Right cardiac atrium (tissue), 5 donors: ENCODE measurements around the gene PPT2. TPM values are rescaled to one million over a fixed set of nuclear protein-coding genes. Genes with fewer than 3 reads are reported as not detected.

Source experiments
- ATAC-seq, 2 donors: fragments of 200-7000 bp; cut with Tn5 transposase; one replicate each; pipeline versions ENCODE4 v1.8.0 to v1.9.1; 2020; ENCODE audit warnings: moderate library complexity in 2 of 2, mild to moderate bottlenecking in 1 of 2
- DNase-seq, 3 donors: peaks; one replicate each; pipeline ENCODE4 v3.0.0-alpha.2; 2020
- H3K27ac ChIP-seq: one replicate; pipeline ENCODE4 v1.5.1; 2013; ENCODE audit warnings: mild to moderate bottlenecking, low read length, control low read depth, moderate library complexity
- H3K27me3 ChIP-seq: one replicate; pipeline ENCODE4 v1.6.1; 2013; ENCODE audit not compliant: control insufficient read depth, insufficient read depth
- H3K4me1 ChIP-seq: one replicate; pipeline ENCODE4 v1.6.1; 2013; ENCODE audit warnings: low read length; ENCODE audit not compliant: control insufficient read depth, insufficient read depth
- H3K4me3 ChIP-seq: one replicate; pipeline ENCODE4 v1.5.1; 2013; ENCODE audit warnings: low read length, control low read depth
- H3K9me3 ChIP-seq: one replicate; pipeline ENCODE4 v1.6.1; 2013; ENCODE audit warnings: low read length; ENCODE audit not compliant: control insufficient read depth
- WGBS: extraction: QIAGEN DNeasy Blood & Tissue Kit; methylation state at CpG from one replicate; pipeline ENCODE4 v1.1.7; 2013; 5-methylcytosine and 5-hydroxymethylcytosine counted together
- intact Hi-C, 4 donors: fragments of 100-400 bp; cut with DNase I; formaldehyde crosslinking; loops; one replicate each; pipeline versions ENCODE4 v1.11.0 to v1.14.0; 2022 to 2023
- polyA plus RNA-seq: library from polyadenylated mRNA; stranded (reverse); fragments of 200-250 nt; gene quantifications from one replicate; pipeline ENCODE4 v1.2.3, GENCODE V29; 2013
- total RNA-seq, 4 donors: library from RNA; stranded (reverse); fragmentation: NEBNext Ultra II Directional; extraction: Animal tissue kit (Norgen Biotek cat#: 25700); gene quantifications; one replicate each; pipeline ENCODE4 v1.2.1, GENCODE V29; 2021
- donor health status: healthy with polysubstance abuse.
- donor health status: DM: no; HTN: yes; CAD: no.
- donor health status: DM: no; HTN: no; CAD: no.
- donor health status: DM: no; HTN: yes; CAD: no; lungs with severe emphysema.
- donor health status: DM: yes; HTN: yes; CAD: no.

The PPT2 gene
- total and polyA plus RNA-seq, 5 donors: 22.4 to 30.5 (median 30.0) TPM

DNA sequence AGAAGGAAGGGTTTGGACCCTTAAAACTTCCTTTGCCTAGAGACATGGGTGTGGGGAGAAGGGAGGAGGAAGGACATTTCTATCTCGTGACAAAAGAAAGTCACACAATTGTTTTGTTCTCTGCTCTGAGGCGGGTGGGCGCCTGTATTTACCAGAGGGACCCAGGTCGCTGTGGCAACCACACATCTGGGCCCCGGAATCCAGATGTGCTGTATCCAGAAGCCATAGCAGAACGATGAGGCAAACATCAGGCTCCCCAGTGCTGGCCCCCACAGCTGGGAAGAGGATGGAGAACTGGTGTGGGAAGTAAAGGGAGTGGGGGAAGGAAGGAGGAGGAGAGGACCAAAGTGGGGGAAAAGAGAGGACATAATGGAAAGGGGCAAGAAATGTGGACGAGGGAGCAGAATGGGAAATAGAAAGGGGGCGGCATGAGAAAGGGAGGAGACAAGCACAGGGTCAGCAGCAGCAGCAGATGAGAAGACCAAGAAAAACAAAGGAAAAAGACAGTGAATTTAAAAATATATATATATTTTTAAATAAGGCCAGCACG lies 41.4 kb upstream of the PPT2 start:
- intact Hi-C loops: no loop called here

GRCh38 chr6:32113386-32114352 lies 40.3 kb upstream of the PPT2 start:
- 45% methylated on average over 9 of the region's 9 CpGs for WGBS
- ATAC-seq (peak; percentile 84), DNase-seq (peak; percentile 93 to 96 (median 95))
- Histone ChIP-seq H3K27ac (peak overlapping the region; percentile 21), H3K9me3 (no peaks in the 10 kb centered on the region), H3K4me3 (no peak overlapping the region), H3K4me1 (peaks cover 24% of the 10 kb centered on the region), H3K27me3 (no peaks in the 10 kb centered on the region)
- intact Hi-C loops: no loop called here

More for the DNA sequence above, 41.4 kb upstream of the PPT2 start:
- Histone ChIP-seq H3K4me3 (no peak overlapping the region), H3K27ac (peak overlapping the region; percentile 61), H3K9me3 (no peaks in the 10 kb centered on the region), H3K4me1 (peaks cover 29% of the 10 kb centered on the region), H3K27me3 (no peaks in the 10 kb centered on the region)
- ATAC-seq (no peak), DNase-seq (peak; percentile 71 to 81 (median 81))
- 39% methylated on average over 9 of the region's 9 CpGs for WGBS

DNA sequence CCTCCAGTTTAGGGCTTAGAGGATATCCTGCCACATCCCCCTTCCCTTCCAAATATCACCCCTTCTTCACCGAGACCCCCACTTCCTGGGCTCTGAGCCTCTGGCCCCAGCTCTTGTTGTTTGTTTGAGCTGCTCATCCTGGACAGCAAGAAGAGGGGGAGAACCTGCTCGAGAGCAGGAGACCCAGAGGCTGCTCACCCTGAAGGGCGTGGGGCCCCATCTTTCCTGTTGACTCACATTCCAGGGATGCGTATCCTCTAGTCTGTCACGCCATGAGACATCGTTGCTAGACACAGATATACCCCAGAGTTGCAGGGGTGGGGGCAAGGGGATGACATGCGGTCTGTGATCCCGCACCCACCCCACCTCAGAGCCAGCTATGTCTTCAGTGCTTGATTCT lies 39.1 kb upstream of the PPT2 start:
- no peak overlapping the region for H3K4me3 ChIP-seq
- WGBS: 66% methylated on average over 8 of the region's 8 CpGs
- ATAC-seq: no peak
- peak in 1 of 3 donors; percentile 53 for DNase-seq
- intact Hi-C loops: no loop called here
- H3K9me3 ChIP-seq: no peaks in the 10 kb centered on the region
- peaks cover 24% of the 10 kb centered on the region for H3K4me1 ChIP-seq
- H3K27me3 ChIP-seq: no peaks in the 10 kb centered on the region
- H3K27ac ChIP-seq: peak overlapping the region; percentile 49

DNA sequence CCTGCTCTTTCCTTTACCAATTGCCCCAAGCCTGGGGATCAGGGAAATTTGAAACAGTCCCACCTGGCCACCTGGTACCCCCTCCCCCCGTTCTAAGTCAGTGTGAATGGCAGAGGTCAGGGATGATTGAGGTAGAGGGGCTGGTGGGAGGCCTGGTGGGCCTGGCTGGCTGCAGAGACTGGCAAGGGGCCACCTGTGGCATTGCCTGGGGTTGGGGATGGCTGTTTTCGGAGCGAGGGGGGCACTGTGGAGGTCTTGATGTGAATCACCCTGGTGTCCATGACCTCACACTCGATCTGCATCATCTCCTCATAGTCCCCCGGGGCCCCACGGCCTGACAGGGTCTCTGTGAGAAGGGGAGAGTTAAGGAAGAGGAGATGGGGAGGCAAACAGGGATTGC lies 38.3 kb upstream of the PPT2 start:
- 82% methylated on average over 6 of the region's 6 CpGs for WGBS
- Histone ChIP-seq H3K27me3 (no peaks in the 10 kb centered on the region), H3K4me3 (no peak overlapping the region), H3K9me3 (no peaks in the 10 kb centered on the region), H3K4me1 (peaks cover 22% of the 10 kb centered on the region), H3K27ac (no peak overlapping the region)
- no peak for ATAC-seq
- intact Hi-C loops: no loop called here
- peak in 1 of 3 donors; percentile 52 for DNase-seq

GRCh38 chr6:32116674-32117073 lies 37.3 kb upstream of the PPT2 start:
- Histone ChIP-seq H3K9me3 (no peaks in the 10 kb centered on the region), H3K27ac (no peak overlapping the region), H3K4me3 (no peak overlapping the region), H3K27me3 (no peaks in the 10 kb centered on the region), H3K4me1 (peaks cover 13% of the 10 kb centered on the region)
- intact Hi-C loops: no loop called here
- ATAC-seq: no peak
- no peak for DNase-seq
- 80% methylated on average over 7 of the region's 7 CpGs for WGBS

DNA sequence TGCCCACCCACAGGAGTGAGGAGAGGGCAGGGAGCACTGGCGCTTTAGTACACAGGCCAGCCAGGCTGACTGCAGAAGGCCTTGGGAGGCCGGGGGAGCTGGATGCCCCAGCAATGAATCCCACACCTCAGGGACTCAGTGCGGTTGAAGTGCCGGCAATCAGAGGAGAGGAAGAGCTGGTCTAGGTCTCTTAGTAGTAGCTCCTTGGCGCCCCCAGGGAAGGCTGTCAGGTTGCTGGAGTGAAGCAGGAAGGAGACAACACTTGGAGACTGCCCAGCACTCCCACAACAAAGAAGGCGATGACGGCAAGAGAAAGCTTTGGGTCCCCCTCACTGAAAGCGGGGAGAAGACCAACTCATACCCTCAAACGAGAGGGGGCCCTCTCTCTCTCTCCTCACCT lies 36.5 kb upstream of the PPT2 start:
- intact Hi-C loops: no loop called here
- Histone ChIP-seq H3K4me1 (peaks cover 9% of the 10 kb centered on the region), H3K27ac (no peak overlapping the region), H3K4me3 (no peak overlapping the region), H3K27me3 (no peaks in the 10 kb centered on the region), H3K9me3 (no peaks in the 10 kb centered on the region)
- ATAC-seq (no peak), DNase-seq (peak in 1 of 3 donors; percentile 47)
- 79% methylated on average over 9 of the region's 9 CpGs for WGBS

DNA sequence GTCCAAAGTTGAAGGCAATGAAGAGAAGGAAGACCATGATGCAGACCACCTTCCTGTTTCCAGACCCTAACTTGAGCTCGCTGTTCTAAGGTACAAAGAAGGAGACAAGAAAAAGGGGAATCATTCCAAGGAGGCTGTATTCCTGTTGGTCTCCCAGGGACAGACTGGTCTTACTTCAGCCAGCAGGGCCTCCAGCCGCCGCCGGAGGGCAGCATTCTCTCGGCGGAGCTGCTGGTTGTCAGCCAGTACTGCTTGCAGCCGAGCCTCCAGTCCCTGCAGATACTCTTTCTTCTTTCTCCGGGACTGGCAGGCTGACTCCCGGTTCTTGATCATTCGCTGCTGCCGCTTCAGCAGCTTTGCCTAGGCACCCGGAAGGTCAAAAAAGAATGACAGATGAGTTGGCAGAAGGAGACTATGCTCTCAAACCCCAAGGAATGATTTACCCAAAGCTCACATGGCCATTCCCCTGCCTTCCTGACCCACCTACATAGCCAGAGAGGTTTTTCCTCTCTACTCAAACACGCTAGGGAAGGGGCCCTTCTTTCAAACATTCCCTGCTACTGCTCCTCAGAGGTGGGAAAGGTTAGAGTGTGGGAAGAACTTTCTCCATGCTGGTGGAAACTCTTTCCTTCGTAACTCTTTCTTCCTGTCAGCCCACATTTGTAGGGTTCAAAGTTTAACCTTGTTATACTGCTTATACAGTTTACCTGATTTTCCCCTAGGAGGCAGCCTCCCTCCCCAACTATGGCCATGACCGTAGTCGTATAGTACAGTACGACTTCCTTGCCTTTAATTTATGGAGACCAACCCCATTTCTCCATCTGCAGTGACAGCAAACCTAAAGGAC lies 34.9 kb upstream of the PPT2 start:
- Histone ChIP-seq H3K27ac (no peak overlapping the region), H3K4me1 (no peaks in the 10 kb centered on the region), H3K27me3 (no peaks in the 10 kb centered on the region), H3K4me3 (no peak overlapping the region), H3K9me3 (no peaks in the 10 kb centered on the region)
- WGBS: 18% methylated on average over 17 of the region's 17 CpGs
- DNase-seq (peak; percentile 88 to 95 (median 94)), ATAC-seq (peak; percentile 74 to 76)
- intact Hi-C loops: no loop called here

- no peaks in the 10 kb centered on the region for H3K9me3 ChIP-seq
- H3K4me1 ChIP-seq: no peaks in the 10 kb centered on the region
- ATAC-seq (no peak), DNase-seq (no peak)
- no peak overlapping the region for H3K27ac ChIP-seq
- H3K27me3 ChIP-seq: no peaks in the 10 kb centered on the region
- intact Hi-C loops: loop anchor here in 1 of 4 donors (10.0 kb wide), 1 partner anchor 54 kb away; the partner anchor contains the start of genes AGPAT1 and RNF5
- H3K4me3 ChIP-seq: no peak overlapping the region
- WGBS: 96% methylated on average over 12 of the region's 12 CpGs
Observed at GRCh38 chr6:32120573-32121059, 33.3 kb upstream of the PPT2 start.

- H3K9me3 ChIP-seq: no peaks in the 10 kb centered on the region
- intact Hi-C loops: loop anchor here in 1 of 4 donors (10.0 kb wide), 1 partner anchor 51 kb away; the partner anchor contains the start of genes AGPAT1 and RNF5
- no peaks in the 10 kb centered on the region for H3K27me3 ChIP-seq
- no peak overlapping the region for H3K27ac ChIP-seq
- ATAC-seq (no peak), DNase-seq (no peak)
- WGBS: 84% methylated on average over 4 of the region's 4 CpGs
- H3K4me1 ChIP-seq: peaks cover 12% of the 10 kb centered on the region
- H3K4me3 ChIP-seq: no peak overlapping the region
Observed at GRCh38 chr6:32123681-32124080, 30.3 kb upstream of the PPT2 start.

- Histone ChIP-seq H3K27me3 (no peaks in the 10 kb centered on the region), H3K4me1 (peaks cover 21% of the 10 kb centered on the region), H3K9me3 (no peaks in the 10 kb centered on the region), H3K4me3 (peak overlapping the region; percentile 98), H3K27ac (no peak overlapping the region)
- 63% methylated on average over 8 of the region's 8 CpGs for WGBS
- no peak for DNase-seq
- ATAC-seq: no peak
- intact Hi-C loops: loop anchor here in 2 of 4 donors (5.0 to 10.0 kb wide), 2 partner anchors 48 to 70 kb away; partner anchors contain the start of genes AGPAT1 (in 1 of the 2) and RNF5 (in 1 of the 2)
Observed at GRCh38 chr6:32126880-32127279, 27.1 kb upstream of the PPT2 start.
